NCI-H82 treated with DMSO at 0.1 percent for 48 hours (cell line): Measurements from ENCODE around the gene ST3GAL3.
A peak's percentile ranks its signal among the peaks of the same experiment; 100 is the strongest.

Experiments used
- DNase-seq: peaks from one replicate; lab custom pipeline; 2025; ENCODE audit not compliant: unreplicated experiment; lab: John Stamatoyannopoulos, UW

The ST3GAL3 gene

GRCh38 chr1:43935711-43936427 lies 228.5 kb downstream of the ST3GAL3 start:
- no peak for DNase-seq

GRCh38 chr1:43936431-43937151 lies 229.3 kb downstream of the ST3GAL3 start:
- DNase-seq = no peak

- DNase-seq = no peak
Measured at GRCh38 chr1:43937179-43937865, 230.0 kb downstream of the ST3GAL3 start.

GRCh38 chr1:43938383-43938782 lies 231.0 kb downstream of the ST3GAL3 start:
- DNase-seq = no peak

GRCh38 chr1:43938892-43939587 lies 231.7 kb downstream of the ST3GAL3 start:
- no peak for DNase-seq

GRCh38 chr1:43942411-43942810 lies 235.1 kb downstream of the ST3GAL3 start:
- no peak for DNase-seq

GRCh38 chr1:43944860-43945259 lies 237.5 kb downstream of the ST3GAL3 start:
- DNase-seq = no peak

GRCh38 chr1:43945674-43946235 lies 238.4 kb downstream of the ST3GAL3 start:
- no peak for DNase-seq

GRCh38 chr1:43946236-43947060 lies 239.1 kb downstream of the ST3GAL3 start, which contains the start of gene IPO13:
Gene IPO13, plus strand, starts transcription at chr1:43946950. Its CDS starts 651 bp downstream, at chr1:43947601.
- DNase-seq = peak; percentile 94

GRCh38 chr1:43947061-43947873 lies 239.9 kb downstream of the ST3GAL3 start:
- DNase-seq = no peak

- DNase-seq = no peak
Measured at GRCh38 chr1:43947874-43948437, 240.6 kb downstream of the ST3GAL3 start.

- no peak for DNase-seq
Measured at GRCh38 chr1:43949678-43950077, 242.3 kb downstream of the ST3GAL3 start.

GRCh38 chr1:43951021-43951985 lies 244.0 kb downstream of the ST3GAL3 start:
- DNase-seq = peak; percentile 11

- peak; percentile 96 for DNase-seq
Measured at GRCh38 chr1:43952731-43953346, 245.5 kb downstream of the ST3GAL3 start.

- DNase-seq = no peak
Measured at GRCh38 chr1:43953361-43953760, 246.0 kb downstream of the ST3GAL3 start.

- no peak for DNase-seq
Measured at GRCh38 chr1:43954036-43954435, 246.7 kb downstream of the ST3GAL3 start.

- DNase-seq = no peak
Measured at GRCh38 chr1:43956234-43956633, 248.9 kb downstream of the ST3GAL3 start.
